ENCODE data around the gene PPFIBP1. TPM values are rescaled to one million over a fixed set of nuclear protein-coding genes. Genes with fewer than 3 reads are reported as not detected.
A peak's percentile ranks its signal among the peaks of the same experiment; 100 is the strongest.

Gene PPFIBP1
- total RNA-seq, 1 donor from 2014 or later: 53.8 TPM

- Mint-ChIP-seq H3K9me3 (peaks cover 8% of the 10 kb centered on the region), H3K27ac (peak overlapping the region; percentile 76), H3K4me1 (ENCODE audit: low read depth) (peaks cover 53% of the 10 kb centered on the region), H3K36me3 (ENCODE audit: low read depth) (peaks cover 11% of the 10 kb centered on the region), H3K27me3 (ENCODE audit: insufficient read depth) (no peaks in the 10 kb centered on the region), H3K4me3 (no peak overlapping the region)
- DNase-seq (ENCODE audit: low spot score): no peak
- intact Hi-C loops (cut with micrococcal nuclease): loop anchor here (2.0 to 5.0 kb wide), 2 partner anchors 57 to 257 kb away; partner anchors contain the start of gene STK38L
Measured at GRCh38 chr12:27499377-27499776, 24.6 kb upstream of the PPFIBP1 start.

DNA sequence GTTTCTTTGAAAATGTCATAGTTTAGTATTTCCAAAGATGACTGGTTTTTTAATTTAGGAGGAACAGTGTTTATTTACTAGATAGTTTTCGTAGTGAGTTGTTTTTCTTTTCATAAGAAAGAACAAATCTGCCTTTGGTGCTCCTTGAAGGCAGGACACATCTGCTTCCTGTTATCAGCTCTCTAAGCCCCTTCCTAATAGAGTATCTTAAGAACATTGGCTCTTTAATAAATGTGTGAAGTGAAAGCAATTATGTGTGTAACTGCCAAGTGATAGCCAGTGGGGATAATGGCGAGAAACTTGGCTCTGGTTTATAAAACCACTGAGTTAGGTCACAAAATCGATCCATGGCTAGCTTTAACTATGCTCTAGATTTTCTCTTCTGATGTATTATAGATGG, 23.5 kb upstream of the PPFIBP1 start:
- no peak overlapping the region for H3K4me3 Mint-ChIP-seq

DNA sequence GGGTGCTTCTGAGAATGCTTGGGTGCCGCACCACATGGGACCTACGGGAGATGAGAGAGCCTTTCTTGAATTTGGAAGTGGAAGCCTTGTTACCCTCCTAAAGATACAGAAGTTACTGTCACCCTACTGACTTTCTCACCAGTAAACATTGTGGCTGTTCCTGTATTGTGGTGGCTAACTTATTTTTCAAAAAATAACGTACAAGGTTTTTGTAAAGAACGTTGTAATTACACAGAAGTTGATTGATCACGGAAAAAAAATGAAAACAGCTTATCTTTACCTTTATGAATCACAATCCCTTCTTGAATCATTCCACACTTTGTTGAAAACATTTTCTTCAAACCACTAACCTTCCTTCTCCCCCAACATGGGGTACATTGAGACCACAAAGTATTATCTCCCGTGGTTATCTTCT, 22.0 kb upstream of the PPFIBP1 start:
- no peak for DNase-seq (ENCODE audit: low spot score)
- Mint-ChIP-seq H3K27ac (peak overlapping the region; percentile 87), H3K27me3 (ENCODE audit: insufficient read depth) (no peaks in the 10 kb centered on the region), H3K4me3 (peak overlapping the region; percentile 61), H3K4me1 (ENCODE audit: low read depth) (peaks cover 47% of the 10 kb centered on the region), H3K9me3 (peaks cover 21% of the 10 kb centered on the region), H3K36me3 (ENCODE audit: low read depth) (peaks cover 8% of the 10 kb centered on the region)
- intact Hi-C loops (cut with micrococcal nuclease): loop anchor here (1.0 kb wide), 5 partner anchors 22 to 320 kb away; partner anchors contain the start of gene PPFIBP1

More for the DNA sequence above, 23.5 kb upstream of the PPFIBP1 start:
- Mint-ChIP-seq H3K9me3 (peaks cover 8% of the 10 kb centered on the region), H3K27me3 (ENCODE audit: insufficient read depth) (no peaks in the 10 kb centered on the region), H3K4me1 (ENCODE audit: low read depth) (peaks cover 53% of the 10 kb centered on the region), H3K27ac (no peak overlapping the region), H3K36me3 (ENCODE audit: low read depth) (peaks cover 6% of the 10 kb centered on the region)
- no peak for DNase-seq (ENCODE audit: low spot score)
- intact Hi-C loops (cut with micrococcal nuclease): no loop called here

DNA sequence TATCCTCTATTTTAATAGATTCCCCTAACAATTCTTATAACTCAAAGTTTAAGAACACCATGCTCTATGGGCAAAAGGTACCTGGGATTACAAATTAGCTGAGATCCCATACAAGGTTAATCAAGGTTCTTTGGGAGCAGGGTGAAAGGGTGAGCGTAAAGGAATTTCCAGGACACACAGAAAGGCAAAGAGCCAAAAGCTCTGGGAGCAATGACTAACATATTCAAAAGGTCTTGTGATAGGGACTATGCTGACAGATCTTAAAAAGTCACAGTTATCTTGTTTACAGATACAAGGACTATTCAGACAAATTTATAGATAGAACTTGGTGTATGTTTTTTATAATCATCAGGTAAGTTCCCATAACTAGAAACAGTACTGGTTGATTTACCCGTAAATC, 19.5 kb upstream of the PPFIBP1 start:
- peaks cover 7% of the 10 kb centered on the region for H3K27me3 Mint-ChIP-seq (ENCODE audit: insufficient read depth)
- no peak for DNase-seq (ENCODE audit: low spot score)

DNA sequence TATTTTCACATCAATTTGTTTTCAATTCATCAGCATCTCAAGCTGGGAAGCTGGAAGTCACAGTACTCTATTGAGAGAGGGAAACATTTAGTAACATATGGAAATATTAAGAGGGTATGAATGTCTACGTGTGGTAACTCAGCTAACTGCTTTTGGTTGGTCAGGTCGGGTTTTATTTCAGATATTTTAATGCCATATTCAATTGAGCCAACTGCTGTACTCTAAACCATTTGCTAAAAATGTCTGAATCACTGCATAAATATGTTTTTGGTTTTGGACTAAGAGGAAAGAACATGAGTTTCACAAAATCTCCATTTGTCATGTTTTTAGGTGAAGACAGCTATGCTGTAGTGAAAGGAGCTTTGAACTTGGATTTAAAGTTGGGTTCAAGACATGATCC, 18.9 kb upstream of the PPFIBP1 start:
- no peak for DNase-seq (ENCODE audit: low spot score)
- Mint-ChIP-seq H3K9me3 (peaks cover 27% of the 10 kb centered on the region), H3K36me3 (ENCODE audit: low read depth) (peaks cover 5% of the 10 kb centered on the region), H3K27me3 (ENCODE audit: insufficient read depth) (peaks cover 7% of the 10 kb centered on the region), H3K4me3 (no peak overlapping the region), H3K27ac (no peak overlapping the region), H3K4me1 (ENCODE audit: low read depth) (peaks cover 19% of the 10 kb centered on the region)
- intact Hi-C loops (cut with micrococcal nuclease): no loop called here

More for the DNA sequence above, 19.5 kb upstream of the PPFIBP1 start:
- peaks cover 22% of the 10 kb centered on the region for H3K4me1 Mint-ChIP-seq (ENCODE audit: low read depth)
- H3K36me3 Mint-ChIP-seq (ENCODE audit: low read depth): peaks cover 5% of the 10 kb centered on the region
- no peak overlapping the region for H3K27ac Mint-ChIP-seq
- peaks cover 27% of the 10 kb centered on the region for H3K9me3 Mint-ChIP-seq
- no peak overlapping the region for H3K4me3 Mint-ChIP-seq
- intact Hi-C loops (cut with micrococcal nuclease): no loop called here

DNA sequence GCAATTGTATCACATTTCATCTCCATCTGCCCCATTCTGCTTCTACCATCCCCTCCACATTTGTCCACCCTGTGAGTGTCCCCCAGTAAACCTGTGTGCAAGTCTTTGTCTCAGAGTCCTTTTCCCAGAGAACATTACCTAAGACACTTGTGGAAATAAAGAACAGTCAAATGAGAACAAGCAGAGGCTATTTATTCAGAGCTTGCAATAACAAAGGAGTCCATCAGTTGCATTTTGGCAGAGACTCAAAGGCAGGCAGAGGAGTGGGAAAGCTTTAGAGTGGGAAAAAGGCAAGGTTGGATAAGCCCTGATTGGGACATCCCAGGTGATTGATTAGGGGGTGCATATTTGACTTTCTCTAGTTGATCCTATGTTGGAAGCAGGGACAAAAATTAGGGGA, 18.2 kb upstream of the PPFIBP1 start:
- Mint-ChIP-seq H3K4me3 (no peak overlapping the region), H3K27ac (no peak overlapping the region), H3K27me3 (ENCODE audit: insufficient read depth) (peaks cover 7% of the 10 kb centered on the region), H3K4me1 (ENCODE audit: low read depth) (peaks cover 16% of the 10 kb centered on the region), H3K36me3 (ENCODE audit: low read depth) (peaks cover 5% of the 10 kb centered on the region), H3K9me3 (peaks cover 27% of the 10 kb centered on the region)
- DNase-seq (ENCODE audit: low spot score): no peak
- intact Hi-C loops (cut with micrococcal nuclease): no loop called here

DNA sequence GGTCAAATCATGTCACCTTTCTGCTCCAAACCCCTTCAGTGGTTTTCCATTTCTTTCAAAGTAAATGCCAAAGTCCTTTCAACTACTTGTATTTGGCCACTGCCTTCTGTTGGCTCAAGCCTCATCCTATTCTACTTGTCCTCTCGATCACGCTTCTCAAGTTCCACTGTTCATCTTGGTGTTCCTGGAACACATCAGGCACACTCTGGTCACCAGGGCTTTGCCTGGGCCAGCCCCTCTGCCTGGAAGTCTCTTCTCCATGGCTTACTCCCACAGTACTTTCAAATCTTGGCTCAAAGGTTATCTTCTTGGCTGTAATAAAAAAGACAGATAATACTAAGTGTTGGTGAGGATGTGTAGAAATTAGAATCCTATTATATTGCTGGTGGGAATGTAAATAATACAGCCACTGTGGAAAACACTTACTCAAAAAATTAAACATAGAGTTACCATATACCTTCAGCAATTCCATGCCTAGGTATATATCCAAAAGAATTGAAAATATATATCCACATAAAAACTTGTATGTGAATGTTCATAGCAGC, 17.3 kb upstream of the PPFIBP1 start:
- Mint-ChIP-seq H3K36me3 (ENCODE audit: low read depth) (peaks cover 7% of the 10 kb centered on the region), H3K27me3 (ENCODE audit: insufficient read depth) (peaks cover 17% of the 10 kb centered on the region), H3K27ac (no peak overlapping the region), H3K9me3 (peaks cover 27% of the 10 kb centered on the region), H3K4me1 (ENCODE audit: low read depth) (peaks cover 10% of the 10 kb centered on the region), H3K4me3 (no peak overlapping the region)
- no peak for DNase-seq (ENCODE audit: low spot score)
- intact Hi-C loops (cut with micrococcal nuclease): no loop called here

GRCh38 chr12:27508736-27509431, 15.1 kb upstream of the PPFIBP1 start:
- H3K27ac Mint-ChIP-seq: no peak overlapping the region
- DNase-seq (ENCODE audit: low spot score): no peak
- no peaks in the 10 kb centered on the region for H3K4me1 Mint-ChIP-seq (ENCODE audit: low read depth)
- no peak overlapping the region for H3K4me3 Mint-ChIP-seq
- intact Hi-C loops (cut with micrococcal nuclease): no loop called here
- peaks cover 7% of the 10 kb centered on the region for H3K36me3 Mint-ChIP-seq (ENCODE audit: low read depth)
- peaks cover 22% of the 10 kb centered on the region for H3K9me3 Mint-ChIP-seq
- H3K27me3 Mint-ChIP-seq (ENCODE audit: insufficient read depth): peaks cover 17% of the 10 kb centered on the region

DNA sequence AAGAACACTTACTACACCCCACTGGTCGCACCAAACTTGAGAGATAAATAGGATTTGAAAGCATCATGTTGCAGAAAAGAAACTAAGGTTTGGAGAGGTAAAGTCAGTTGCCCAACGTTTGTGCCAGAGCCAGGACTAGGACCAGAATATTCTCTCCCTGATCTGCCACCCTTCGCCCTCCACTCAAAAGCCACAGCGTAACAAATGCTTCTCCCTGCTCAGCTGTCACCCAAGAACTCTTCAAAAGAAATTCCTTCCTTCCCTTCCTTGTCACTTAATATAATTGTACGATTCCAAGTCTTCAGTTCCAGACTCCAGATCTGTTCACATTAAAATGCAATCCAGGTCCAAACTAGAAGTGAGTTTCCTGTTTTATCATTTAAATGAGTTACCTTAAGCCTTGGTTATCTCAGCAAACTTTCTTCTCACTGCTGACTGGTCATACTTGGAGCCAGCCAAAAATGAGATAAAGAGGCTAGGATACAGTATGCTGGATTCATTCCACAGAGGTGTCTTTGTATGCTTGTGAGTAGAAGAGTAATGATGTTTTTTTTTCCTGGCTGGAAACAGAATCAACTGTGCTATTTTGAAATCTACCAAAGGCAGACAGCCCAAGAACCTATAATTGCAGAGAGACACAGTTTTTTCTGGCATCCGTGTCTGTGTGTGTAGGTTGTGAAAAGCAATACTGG, 12.8 kb upstream of the PPFIBP1 start:
- intact Hi-C loops (cut with micrococcal nuclease): no loop called here
- no peak overlapping the region for H3K4me3 Mint-ChIP-seq
- H3K36me3 Mint-ChIP-seq (ENCODE audit: low read depth): peaks cover 5% of the 10 kb centered on the region
- DNase-seq (ENCODE audit: low spot score): no peak
- peaks cover 14% of the 10 kb centered on the region for H3K9me3 Mint-ChIP-seq
- H3K4me1 Mint-ChIP-seq (ENCODE audit: low read depth): no peaks in the 10 kb centered on the region
- no peak overlapping the region for H3K27ac Mint-ChIP-seq
- H3K27me3 Mint-ChIP-seq (ENCODE audit: insufficient read depth): peaks cover 17% of the 10 kb centered on the region

GRCh38 chr12:27511723-27512045, 12.3 kb upstream of the PPFIBP1 start:
- Mint-ChIP-seq H3K27me3 (ENCODE audit: insufficient read depth) (peaks cover 20% of the 10 kb centered on the region), H3K27ac (no peak overlapping the region), H3K4me3 (no peak overlapping the region), H3K36me3 (ENCODE audit: low read depth) (peaks cover 4% of the 10 kb centered on the region), H3K4me1 (ENCODE audit: low read depth) (no peaks in the 10 kb centered on the region), H3K9me3 (peaks cover 9% of the 10 kb centered on the region)
- intact Hi-C loops (cut with micrococcal nuclease): no loop called here
- no peak for DNase-seq (ENCODE audit: low spot score)

GRCh38 chr12:27513155-27513824, 10.7 kb upstream of the PPFIBP1 start:
- intact Hi-C loops (cut with micrococcal nuclease): no loop called here
- H3K27me3 Mint-ChIP-seq (ENCODE audit: insufficient read depth): peaks cover 17% of the 10 kb centered on the region
- no peaks in the 10 kb centered on the region for H3K4me1 Mint-ChIP-seq (ENCODE audit: low read depth)
- no peak overlapping the region for H3K27ac Mint-ChIP-seq
- DNase-seq (ENCODE audit: low spot score): no peak
- H3K36me3 Mint-ChIP-seq (ENCODE audit: low read depth): peaks cover 2% of the 10 kb centered on the region
- H3K9me3 Mint-ChIP-seq: no peaks in the 10 kb centered on the region
- H3K4me3 Mint-ChIP-seq: no peak overlapping the region

GRCh38 chr12:27515671-27516070, 8.3 kb upstream of the PPFIBP1 start:
- Mint-ChIP-seq H3K27ac (no peak overlapping the region), H3K4me3 (no peak overlapping the region), H3K36me3 (ENCODE audit: low read depth) (peaks cover 4% of the 10 kb centered on the region), H3K9me3 (no peaks in the 10 kb centered on the region), H3K4me1 (ENCODE audit: low read depth) (no peaks in the 10 kb centered on the region), H3K27me3 (ENCODE audit: insufficient read depth) (peaks cover 23% of the 10 kb centered on the region)
- intact Hi-C loops (cut with micrococcal nuclease): no loop called here
- no peak for DNase-seq (ENCODE audit: low spot score)

- Mint-ChIP-seq H3K27ac (no peak overlapping the region), H3K9me3 (no peaks in the 10 kb centered on the region), H3K4me1 (ENCODE audit: low read depth) (peaks cover 7% of the 10 kb centered on the region), H3K27me3 (ENCODE audit: insufficient read depth) (peaks cover 20% of the 10 kb centered on the region), H3K4me3 (no peak overlapping the region), H3K36me3 (ENCODE audit: low read depth) (peaks cover 2% of the 10 kb centered on the region)
- intact Hi-C loops (cut with micrococcal nuclease): no loop called here
- no peak for DNase-seq (ENCODE audit: low spot score)
Measured at GRCh38 chr12:27516625-27517024, 7.4 kb upstream of the PPFIBP1 start.

Data from activated T-helper 1 cell treated with anti-CD3 and anti-CD28 coated beads, Interleukin-12 subunit alpha, Interleukin-12 subunit beta, Interleukin-2, Interleukin-4 antibody, amounts not matched to agents 30 ng/mL and 10 ng/mL and 1 ng/mL, durations not matched to agents 14 hours and 24 hours and 36 hours (primary cell).